GM21619 (cell line): ENCODE results near the gene RAPGEF4.

Experiments
- ATAC-seq: cut with Tn5 transposase; IDR thresholded peaks from one replicate; pipeline ENCODE4 v1.9.1; 2021; ENCODE audit not compliant: unreplicated experiment

Gene RAPGEF4

GRCh38 chr2:173053043-173053699 lies 317.5 kb downstream of the RAPGEF4 start:
- no peak for ATAC-seq

DNA sequence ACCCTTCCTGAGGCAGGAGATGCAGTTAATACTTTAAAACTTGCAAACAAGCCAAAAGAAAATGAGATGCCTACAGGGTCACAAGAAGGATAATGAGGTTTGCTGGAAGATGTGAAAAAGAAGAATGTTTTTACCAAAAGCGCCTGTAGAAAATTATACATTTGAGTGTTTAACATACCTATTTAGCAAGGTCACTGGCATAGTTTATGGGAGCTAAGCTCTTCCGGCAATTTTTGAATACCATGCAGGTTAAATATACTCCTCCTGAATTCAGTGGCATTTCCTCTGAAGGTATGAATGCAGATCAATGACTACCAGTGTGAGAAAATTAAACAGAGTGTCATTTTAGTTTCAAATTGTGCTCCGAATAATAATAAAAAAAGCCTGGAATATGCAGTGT lies 318.8 kb downstream of the RAPGEF4 start:
- no peak for ATAC-seq

DNA sequence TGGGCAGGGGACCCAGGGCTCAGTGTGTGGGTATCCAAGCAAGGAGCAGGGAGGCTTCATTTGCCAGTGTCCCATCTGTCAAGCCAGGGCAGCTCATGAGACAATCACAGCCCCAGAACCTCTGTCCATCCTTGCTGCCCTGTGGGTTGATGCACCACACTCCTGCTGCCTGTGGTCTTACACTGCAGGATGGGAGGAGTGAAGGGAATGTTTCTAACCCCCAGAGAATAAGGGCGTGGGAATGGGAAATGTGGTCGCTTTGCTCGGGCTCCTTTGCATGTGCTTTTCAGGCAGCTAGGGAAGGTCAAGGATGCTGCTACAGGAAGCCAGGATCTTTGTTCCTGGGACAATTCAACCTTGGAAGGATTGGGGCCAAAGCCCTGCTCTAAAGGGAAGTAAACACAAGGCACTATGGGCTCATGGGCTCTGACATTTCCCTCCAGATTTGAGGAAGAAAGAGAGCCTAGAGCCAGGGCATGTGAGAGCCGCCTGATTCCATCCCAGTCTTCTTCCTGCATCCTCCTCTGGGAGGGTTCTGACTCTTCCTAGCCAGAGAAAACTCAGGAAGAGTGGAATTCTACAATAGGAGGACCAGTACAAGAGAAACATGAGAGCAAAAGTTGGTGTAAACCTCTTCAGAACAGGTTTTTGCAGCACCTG lies 321.2 kb downstream of the RAPGEF4 start:
- no peak for ATAC-seq

- ATAC-seq, result no peak
Measured at GRCh38 chr2:173058097-173058496, 322.5 kb downstream of the RAPGEF4 start.

DNA sequence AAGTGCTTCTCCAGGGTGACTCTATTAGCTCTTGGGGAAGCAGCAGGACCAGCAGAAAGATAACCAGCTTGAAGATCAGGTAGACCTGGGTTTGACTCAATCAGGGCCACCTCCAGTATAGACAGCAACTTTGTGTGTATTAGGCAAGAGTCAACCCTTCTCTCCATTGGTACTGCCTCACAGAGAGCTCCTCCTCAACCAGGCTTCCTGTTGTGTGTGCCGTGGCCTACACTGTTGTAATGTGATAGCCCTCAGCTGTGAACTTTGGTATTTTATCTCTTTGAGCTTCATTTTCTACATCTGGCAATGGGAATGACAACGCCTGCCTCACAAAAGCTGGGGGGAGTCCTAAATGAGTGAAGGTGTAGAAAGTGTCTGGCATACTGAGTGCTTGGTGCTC lies 323.0 kb downstream of the RAPGEF4 start:
- no peak for ATAC-seq

GRCh38 chr2:173059292-173059691 lies 323.6 kb downstream of the RAPGEF4 start:
- no peak for ATAC-seq

DNA sequence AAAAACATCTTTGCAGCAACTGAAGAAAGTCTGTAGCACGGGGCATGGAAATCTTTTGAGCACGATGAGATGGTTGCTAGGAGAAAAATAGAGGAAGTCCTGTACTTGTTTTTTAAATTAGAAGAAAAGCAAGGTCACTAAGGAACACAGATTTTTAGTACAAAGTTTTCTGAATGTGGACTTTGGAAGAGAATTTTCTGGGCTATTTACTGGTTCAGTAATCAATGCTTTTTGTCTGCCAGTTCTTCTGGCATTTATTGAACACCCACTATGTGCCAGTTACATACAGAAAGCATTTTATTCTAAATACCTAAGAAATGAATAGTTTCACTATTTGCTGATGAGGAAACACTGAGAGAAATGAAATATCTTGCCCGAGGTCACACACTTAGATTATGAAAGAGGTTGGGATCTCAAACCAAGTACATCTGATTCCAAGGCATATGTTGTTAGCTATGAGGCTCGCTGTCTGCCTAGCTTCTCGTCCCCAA lies 324.4 kb downstream of the RAPGEF4 start:
- ATAC-seq, result no peak

GRCh38 chr2:173062801-173063200 lies 327.2 kb downstream of the RAPGEF4 start:
- no peak for ATAC-seq

DNA sequence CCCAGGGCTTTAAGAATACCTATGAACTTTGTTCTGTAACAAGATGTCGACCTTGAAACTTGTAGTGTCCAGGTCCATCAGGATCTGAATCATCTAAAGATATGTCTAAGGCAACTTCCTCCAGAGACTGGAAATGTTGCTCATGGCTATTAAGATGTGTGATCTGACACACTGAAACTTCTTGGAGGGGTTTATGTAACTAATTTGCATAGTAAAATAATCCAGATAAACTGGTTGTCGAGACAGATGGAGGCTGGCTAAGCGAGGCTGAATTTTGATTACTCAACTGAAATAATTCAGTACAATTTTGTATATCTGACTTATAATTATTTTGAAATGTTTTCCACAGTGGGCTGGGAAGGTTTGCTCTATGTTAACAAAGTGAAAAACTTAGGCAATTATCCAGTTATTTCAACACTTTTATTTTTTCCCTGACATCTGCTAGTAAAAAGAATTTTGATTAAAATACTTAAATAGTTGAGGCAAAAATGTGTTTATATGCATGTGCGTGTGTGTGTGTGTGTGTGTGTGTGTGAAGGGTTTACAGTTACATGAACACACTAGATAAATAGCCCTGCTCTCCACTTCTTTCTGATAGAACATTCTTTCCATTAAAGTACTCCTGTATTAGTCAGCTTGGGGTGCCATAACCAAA lies 328.6 kb downstream of the RAPGEF4 start:
- ATAC-seq, result no peak

DNA sequence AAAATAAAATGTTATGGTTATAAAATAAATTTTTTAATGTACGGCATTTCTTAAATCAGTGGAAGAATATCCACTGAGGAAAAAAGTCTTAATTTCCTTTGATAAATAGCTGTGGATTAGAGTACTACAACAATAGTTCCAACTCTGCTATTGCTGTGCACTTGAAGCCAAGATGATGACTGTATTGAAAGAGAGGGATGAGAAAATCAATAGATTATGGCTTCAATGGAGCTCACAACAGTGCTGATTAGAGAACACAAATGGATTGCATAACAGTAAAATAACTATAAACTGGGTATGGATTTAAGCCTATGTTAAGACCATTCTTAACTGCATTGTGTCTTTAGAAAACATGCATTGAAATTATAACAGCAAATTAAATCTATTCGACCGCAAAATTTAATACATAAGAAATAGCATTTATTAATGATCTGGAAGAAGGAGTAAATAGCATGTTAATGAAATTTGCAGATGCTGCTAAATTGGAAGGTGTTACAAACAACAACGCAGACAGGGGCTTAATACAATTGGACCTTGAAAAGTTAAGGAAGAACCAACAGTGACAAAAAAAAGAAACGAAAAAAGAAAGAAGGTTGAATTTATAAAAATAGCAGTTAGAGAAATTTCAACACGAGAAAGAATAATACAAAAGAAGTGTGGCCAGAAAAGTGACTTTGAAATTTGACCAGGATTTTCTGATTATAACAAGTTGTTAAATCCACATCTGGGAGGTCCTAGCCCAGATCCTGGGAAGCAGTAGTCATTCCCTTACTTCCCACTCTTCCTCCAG lies 331.4 kb downstream of the RAPGEF4 start:
- no peak for ATAC-seq

GRCh38 chr2:173075056-173075780 lies 339.6 kb downstream of the RAPGEF4 start:
- ATAC-seq, result no peak

GRCh38 chr2:173075781-173076580 lies 340.3 kb downstream of the RAPGEF4 start, which contains the start of gene MAP3K20:
MAP3K20 (plus strand) TSS chr2:173075846; CDS start chr2:173091032, 15,186 bp downstream.
- peak; percentile 60 for ATAC-seq

- ATAC-seq, result peak; percentile 41
Measured at GRCh38 chr2:173076581-173077345, 341.1 kb downstream of the RAPGEF4 start.

- ATAC-seq, result no peak
Measured at GRCh38 chr2:173077506-173078177, 342.0 kb downstream of the RAPGEF4 start.

DNA sequence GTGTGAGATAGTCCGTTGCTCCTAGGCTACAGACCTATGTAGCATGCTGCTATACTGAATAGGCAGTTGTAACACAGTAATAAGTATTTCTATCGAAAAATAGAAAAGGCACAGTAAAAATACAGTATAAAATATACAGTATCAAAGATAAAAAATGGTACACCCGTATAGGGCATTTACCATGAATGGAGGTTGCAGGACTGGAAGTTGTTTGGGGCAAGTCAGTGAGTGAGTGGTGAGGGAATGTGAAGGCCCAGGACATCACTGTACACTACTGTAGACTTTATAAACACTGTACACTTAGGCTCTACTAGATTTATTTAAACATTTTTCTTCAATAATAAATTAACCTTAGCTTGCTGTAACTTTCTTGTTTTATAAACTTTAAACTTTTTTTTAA lies 343.5 kb downstream of the RAPGEF4 start:
- ATAC-seq, result no peak

GRCh38 chr2:173079973-173080860 lies 344.6 kb downstream of the RAPGEF4 start:
- ATAC-seq, result no peak

- no peak for ATAC-seq
Measured at GRCh38 chr2:173086518-173087213, 351.0 kb downstream of the RAPGEF4 start.
